Measurements from ENCODE around the gene PTPRA. TPM values are rescaled to one million over a fixed set of nuclear protein-coding genes. Genes with fewer than 3 reads are reported as not detected.

PTPRA gene
- total and polyA plus RNA-seq, 2 donors (not counting 3 experiments of a cell fraction or from before 2014, with no cell fraction given) = 43.2 to 53.4 TPM

DNA sequence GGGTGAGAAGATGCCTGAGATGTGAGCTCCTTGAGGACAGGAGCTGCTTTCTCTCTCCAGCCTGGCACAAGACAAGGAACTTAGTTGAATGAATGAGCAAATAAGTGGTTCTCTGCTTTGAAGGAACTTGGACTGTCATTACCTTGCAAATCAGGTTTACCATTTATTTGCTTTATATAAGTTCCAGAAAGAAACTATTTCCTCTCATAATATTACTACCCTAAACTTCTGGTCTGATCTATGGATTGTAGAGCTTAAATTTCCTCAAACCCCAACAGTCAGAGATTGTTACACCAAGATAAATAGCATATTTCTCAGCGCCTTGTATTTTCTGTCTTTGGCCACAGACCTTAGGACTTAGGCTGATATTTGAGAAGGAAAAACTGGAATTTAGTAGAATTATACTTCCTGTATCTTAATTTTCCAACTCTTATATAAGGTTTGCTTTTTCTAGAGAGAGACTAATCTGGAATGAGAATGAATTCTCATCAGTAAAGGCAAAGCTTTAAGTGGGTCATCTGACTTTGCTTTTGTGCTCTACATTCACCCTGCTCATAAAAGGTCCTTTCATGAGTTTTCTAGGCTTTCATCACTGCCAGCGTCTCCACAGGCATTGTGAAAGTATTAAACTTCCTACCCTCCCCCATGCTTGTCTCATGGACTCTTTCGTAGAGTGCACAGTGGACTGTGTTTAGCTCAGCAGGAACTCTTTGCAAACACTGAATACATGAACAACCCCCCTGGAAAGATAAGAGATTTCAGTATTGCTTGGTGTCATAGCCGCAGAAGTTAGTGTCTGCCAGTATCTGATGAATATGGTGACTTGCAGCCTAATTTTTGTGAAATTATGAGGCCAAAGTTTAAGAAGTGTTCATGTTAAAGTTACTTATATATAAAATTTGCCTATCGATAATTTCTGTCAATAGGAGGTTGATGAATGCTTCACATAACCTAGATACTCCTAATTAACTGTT, 74.0 kb downstream of the PTPRA start:
- Histone ChIP-seq H3K27me3 (ENCODE audit: control insufficient read depth in 2 of 2, insufficient read depth in 2 of 2, low read length in 2 of 2) (no peaks in the 10 kb centered on the region), H3K9me3 (replicated peaks; ENCODE audit: control insufficient read depth, insufficient read depth, low read length) (no peaks in the 10 kb centered on the region), H4K20me1 (replicated peaks; ENCODE audit: control insufficient read depth, extremely low read depth, insufficient read depth, low read length) (no peaks in the 10 kb centered on the region), H3K36me3 (ENCODE audit: control insufficient read depth in 2 of 2, extremely low read depth in 1 of 2, insufficient read depth in 2 of 2, low read length in 2 of 2) (peaks cover 0 to 2% of the 10 kb centered on the region in 2 experiments), H3K27ac (ENCODE audit: insufficient read depth, low read depth, low read length) (no peak overlapping the region), H3K79me2 (ENCODE audit: control insufficient read depth, insufficient read depth, low read length) (peaks cover 4% of the 10 kb centered on the region), H3K4me3 (replicated peaks in 1 of 3; ENCODE audit: insufficient read depth in 1 of 3, low read depth in 1 of 3, low read length in 3 of 3) (no peak overlapping the region), H2AFZ (ENCODE audit: low read depth, low read length) (no peak overlapping the region), H3K4me1 (ENCODE audit: control insufficient read depth, extremely low read depth, insufficient read depth, low read length) (no peaks in the 10 kb centered on the region), H3K4me2 (ENCODE audit: insufficient read depth, low read length) (no peak overlapping the region), H3K9ac (replicated peaks; ENCODE audit: extremely low read depth, insufficient read depth, low read length) (no peak overlapping the region), H3K9me1 (replicated peaks; ENCODE audit: control insufficient read depth, extremely low read depth, insufficient read depth, low read length) (no peaks in the 10 kb centered on the region)
- TF ChIP-seq, protein P1, sequence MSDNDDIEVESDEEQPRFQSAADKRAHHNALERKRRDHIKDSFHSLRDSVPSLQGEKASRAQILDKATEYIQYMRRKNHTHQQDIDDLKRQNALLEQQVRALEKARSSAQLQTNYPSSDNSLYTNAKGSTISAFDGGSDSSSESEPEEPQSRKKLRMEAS (IDR thresholded peaks at IDR 0.05; ENCODE audit: insufficient read depth, insufficient read length) = no peak
- TF ChIP-seq POLR2AphosphoS5 (IDR thresholded peaks at IDR 0.05; ENCODE audit: insufficient read depth, low read depth, low read length) = no peak
- TF ChIP-seq POLR2A (IDR thresholded peaks at IDR 0.05; ENCODE audit: low read depth, low read length) = no peak
- TF ChIP-seq JUN (IDR thresholded peaks at IDR 0.05; ENCODE audit: borderline replicate concordance, insufficient read depth, insufficient read length, low read depth) = no peak
- no peak for TF ChIP-seq GATA2 (IDR thresholded peaks at IDR 0.05; ENCODE audit: insufficient read depth, insufficient read length, low read depth, low read length)
- TF ChIP-seq, protein P2, sequence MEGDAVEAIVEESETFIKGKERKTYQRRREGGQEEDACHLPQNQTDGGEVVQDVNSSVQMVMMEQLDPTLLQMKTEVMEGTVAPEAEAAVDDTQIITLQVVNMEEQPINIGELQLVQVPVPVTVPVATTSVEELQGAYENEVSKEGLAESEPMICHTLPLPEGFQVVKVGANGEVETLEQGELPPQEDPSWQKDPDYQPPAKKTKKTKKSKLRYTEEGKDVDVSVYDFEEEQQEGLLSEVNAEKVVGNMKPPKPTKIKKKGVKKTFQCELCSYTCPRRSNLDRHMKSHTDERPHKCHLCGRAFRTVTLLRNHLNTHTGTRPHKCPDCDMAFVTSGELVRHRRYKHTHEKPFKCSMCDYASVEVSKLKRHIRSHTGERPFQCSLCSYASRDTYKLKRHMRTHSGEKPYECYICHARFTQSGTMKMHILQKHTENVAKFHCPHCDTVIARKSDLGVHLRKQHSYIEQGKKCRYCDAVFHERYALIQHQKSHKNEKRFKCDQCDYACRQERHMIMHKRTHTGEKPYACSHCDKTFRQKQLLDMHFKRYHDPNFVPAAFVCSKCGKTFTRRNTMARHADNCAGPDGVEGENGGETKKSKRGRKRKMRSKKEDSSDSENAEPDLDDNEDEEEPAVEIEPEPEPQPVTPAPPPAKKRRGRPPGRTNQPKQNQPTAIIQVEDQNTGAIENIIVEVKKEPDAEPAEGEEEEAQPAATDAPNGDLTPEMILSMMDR (IDR thresholded peaks at IDR 0.05; ENCODE audit: extremely low read depth in 1 of 2, insufficient read depth in 1 of 2, low read depth in 1 of 2, low read length in 2 of 2) = no peak
- TF ChIP-seq MYC (IDR thresholded peaks at IDR 0.05; ENCODE audit: low read depth, low read length) = no peak
- no peak for TF ChIP-seq FOS (IDR thresholded peaks at IDR 0.05; ENCODE audit: borderline replicate concordance, insufficient read depth, low read length)
- no peak for TF ChIP-seq EZH2 (IDR thresholded peaks at IDR 0.05; ENCODE audit: borderline replicate concordance, low read depth, low read length, severe bottlenecking)
- intact Hi-C loops (cut with micrococcal nuclease) = no loop called here
- BruUV-seq (replicated peaks) = no TSS peak
- POLR2A ChIA-PET = no interaction called here
- CTCF ChIA-PET = no interaction called here
- dilution Hi-C loops (cut with MboI; ENCODE audit: extremely low pct_ligation_motif_present, low sequenced_read_pairs) = no loop called here
- FAIRE-seq (no peak), DNase-seq (ENCODE audit: low read depth, low spot score) (no peak)

All from endothelial cell of umbilical vein (primary cell).